SKM-1 (cell line): Measurements from ENCODE around the gene HMGN1.

ENCODE experiments used
- DNase-seq: peaks from one replicate; lab custom pipeline; 2025; ENCODE audit not compliant: unreplicated experiment; lab: John Stamatoyannopoulos, UW

The HMGN1 gene

GRCh38 chr21:39334611-39335010, 14.3 kb downstream of the HMGN1 start:
- no peak for DNase-seq

GRCh38 chr21:39332175-39332574, 16.7 kb downstream of the HMGN1 start:
- DNase-seq: no peak

GRCh38 chr21:39330001-39330400, 18.9 kb downstream of the HMGN1 start:
- no peak for DNase-seq

- DNase-seq: no peak
These were observed 21.2 kb downstream of the HMGN1 start for GRCh38 chr21:39327727-39328126.

GRCh38 chr21:39326607-39327307, 22.1 kb downstream of the HMGN1 start:
- DNase-seq: no peak

GRCh38 chr21:39325458-39325857, 23.4 kb downstream of the HMGN1 start:
- no peak for DNase-seq

GRCh38 chr21:39321424-39321823, 27.5 kb downstream of the HMGN1 start:
- DNase-seq: no peak

GRCh38 chr21:39319814-39320332, 29.0 kb downstream of the HMGN1 start:
- DNase-seq: no peak

GRCh38 chr21:39319251-39319756, 29.6 kb downstream of the HMGN1 start:
- no peak for DNase-seq

- no peak for DNase-seq
These were observed 30.6 kb downstream of the HMGN1 start for GRCh38 chr21:39318091-39318959.

- peak; percentile 85 for DNase-seq
These were observed 31.5 kb downstream of the HMGN1 start for GRCh38 chr21:39317134-39318090.

GRCh38 chr21:39316729-39317128, 32.2 kb downstream of the HMGN1 start:
- DNase-seq: no peak

- DNase-seq: no peak
These were observed 33.1 kb downstream of the HMGN1 start for GRCh38 chr21:39315603-39316445.

GRCh38 chr21:39314143-39315027, 34.5 kb downstream of the HMGN1 start:
- DNase-seq: peak; percentile 13

- peak; percentile 63 for DNase-seq
These were observed 35.2 kb downstream of the HMGN1 start, which contains the start of gene BRWD1 for GRCh38 chr21:39313571-39314142. Gene BRWD1 (minus strand): TSS chr21:39313632. CDS start chr21:39313491, 141 bp downstream.

GRCh38 chr21:39313042-39313570, 35.8 kb downstream of the HMGN1 start:
- DNase-seq: no peak

- peak; percentile 46 for DNase-seq
These were observed 36.5 kb downstream of the HMGN1 start for GRCh38 chr21:39312112-39313041.
